ENCODE data around the gene OBSCN. TPM values are rescaled to one million over a fixed set of nuclear protein-coding genes. Genes with fewer than 3 reads are reported as not detected.
"Not testable (repeated sequence)": the region's sequence is repeated elsewhere in the genome, so short reads cannot be mapped to it uniquely, and the experiment has no call there.

OBSCN gene
- total and polyA plus RNA-seq, 2 donors = 10.1 to 75.9 TPM

GRCh38 chr1:228216371-228217320 is 8.8 kb downstream of the OBSCN start:
- peaks cover 33 to 54% of the 10 kb centered on the region in 2 donors for H3K36me3 ChIP-seq (ENCODE audit: control insufficient read depth in 2 of 2, insufficient read depth in 2 of 2, low read length in 1 of 2)
- H3K27ac ChIP-seq (ENCODE audit: low read depth in 1 of 2, low read length in 1 of 2) = no peak overlapping the region
- peaks cover 4 to 9% of the 10 kb centered on the region in 2 donors for H3K4me1 ChIP-seq (ENCODE audit: control insufficient read depth in 2 of 2, insufficient read depth in 2 of 2, low read length in 2 of 2)
- no peak overlapping the region for H3K4me3 ChIP-seq (ENCODE audit: low read length in 2 of 2)
- H3K27me3 ChIP-seq (ENCODE audit: control insufficient read depth in 2 of 2, insufficient read depth in 1 of 2, low read length in 1 of 2) = peaks cover 0 to 7% of the 10 kb centered on the region in 2 donors
- peaks cover 0 to 3% of the 10 kb centered on the region in 2 donors for H3K9me3 ChIP-seq (ENCODE audit: control insufficient read depth in 2 of 2, insufficient read depth in 1 of 2, low read length in 1 of 2)
- no peak for DNase-seq (ENCODE audit: low read depth in 6 of 9, low spot score in 9 of 9)
- 97% methylated on average over 53 of the region's 53 CpGs for WGBS

GRCh38 chr1:228217551-228218344 is 9.9 kb downstream of the OBSCN start:
- Histone ChIP-seq H3K36me3 (ENCODE audit: control insufficient read depth in 2 of 2, insufficient read depth in 2 of 2, low read length in 1 of 2) (peaks cover 33 to 54% of the 10 kb centered on the region in 2 donors), H3K9me3 (ENCODE audit: control insufficient read depth in 2 of 2, insufficient read depth in 1 of 2, low read length in 1 of 2) (no peaks in the 10 kb centered on the region), H3K27ac (ENCODE audit: low read depth in 1 of 2, low read length in 1 of 2) (no peak overlapping the region), H3K27me3 (ENCODE audit: control insufficient read depth in 2 of 2, insufficient read depth in 1 of 2, low read length in 1 of 2) (peaks cover 0 to under 1% of the 10 kb centered on the region in 2 donors), H3K4me1 (ENCODE audit: control insufficient read depth in 2 of 2, insufficient read depth in 2 of 2, low read length in 2 of 2) (peaks cover 0 to 7% of the 10 kb centered on the region in 2 donors), H3K4me3 (ENCODE audit: low read length in 2 of 2) (no peak overlapping the region)
- no peak for DNase-seq (ENCODE audit: low read depth in 6 of 9, low spot score in 9 of 9)
- WGBS = 98% methylated on average over 14 of the region's 14 CpGs

GRCh38 chr1:228218513-228219244 is 10.8 kb downstream of the OBSCN start:
- H3K4me3 ChIP-seq (ENCODE audit: low read length in 2 of 2) = no peak overlapping the region
- no peaks in the 10 kb centered on the region for H3K27me3 ChIP-seq (ENCODE audit: control insufficient read depth in 2 of 2, insufficient read depth in 1 of 2, low read length in 1 of 2)
- 97% methylated on average over 14 of the region's 14 CpGs for WGBS
- peaks cover 33 to 54% of the 10 kb centered on the region in 2 donors for H3K36me3 ChIP-seq (ENCODE audit: control insufficient read depth in 2 of 2, insufficient read depth in 2 of 2, low read length in 1 of 2)
- no peak for DNase-seq (ENCODE audit: low read depth in 6 of 9, low spot score in 9 of 9)
- no peaks in the 10 kb centered on the region for H3K9me3 ChIP-seq (ENCODE audit: control insufficient read depth in 2 of 2, insufficient read depth in 1 of 2, low read length in 1 of 2)
- peaks cover 0 to 7% of the 10 kb centered on the region in 2 donors for H3K4me1 ChIP-seq (ENCODE audit: control insufficient read depth in 2 of 2, insufficient read depth in 2 of 2, low read length in 2 of 2)
- no peak overlapping the region for H3K27ac ChIP-seq (ENCODE audit: low read depth in 1 of 2, low read length in 1 of 2)

- peaks cover 0 to under 1% of the 10 kb centered on the region in 2 donors for H3K4me1 ChIP-seq (ENCODE audit: control insufficient read depth in 2 of 2, insufficient read depth in 2 of 2, low read length in 2 of 2)
- no peak overlapping the region for H3K4me3 ChIP-seq (ENCODE audit: low read length in 2 of 2)
- H3K36me3 ChIP-seq (ENCODE audit: control insufficient read depth in 2 of 2, insufficient read depth in 2 of 2, low read length in 1 of 2) = peaks cover 35 to 59% of the 10 kb centered on the region in 2 donors
- DNase-seq (ENCODE audit: low read depth in 6 of 9, low spot score in 9 of 9) = no peak
- WGBS = 99% methylated on average over 16 of the region's 16 CpGs
- no peaks in the 10 kb centered on the region for H3K27me3 ChIP-seq (ENCODE audit: control insufficient read depth in 2 of 2, insufficient read depth in 1 of 2, low read length in 1 of 2)
- H3K9me3 ChIP-seq (ENCODE audit: control insufficient read depth in 2 of 2, insufficient read depth in 1 of 2, low read length in 1 of 2) = peaks cover under 1 to 5% of the 10 kb centered on the region in 2 donors
- no peak overlapping the region for H3K27ac ChIP-seq (ENCODE audit: low read depth in 1 of 2, low read length in 1 of 2)
Observed at GRCh38 chr1:228219245-228219961, 11.6 kb downstream of the OBSCN start.

- Histone ChIP-seq H3K36me3 (ENCODE audit: control insufficient read depth in 2 of 2, insufficient read depth in 2 of 2, low read length in 1 of 2) (peaks cover 41 to 60% of the 10 kb centered on the region in 2 donors), H3K27me3 (ENCODE audit: control insufficient read depth in 2 of 2, insufficient read depth in 1 of 2, low read length in 1 of 2) (no peaks in the 10 kb centered on the region), H3K9me3 (ENCODE audit: control insufficient read depth in 2 of 2, insufficient read depth in 1 of 2, low read length in 1 of 2) (peaks cover 4 to 11% of the 10 kb centered on the region in 2 donors), H3K4me3 (ENCODE audit: low read length in 2 of 2) (no peak overlapping the region), H3K4me1 (ENCODE audit: control insufficient read depth in 2 of 2, insufficient read depth in 2 of 2, low read length in 2 of 2) (no peaks in the 10 kb centered on the region), H3K27ac (ENCODE audit: low read depth in 1 of 2, low read length in 1 of 2) (no peak overlapping the region)
- 98% methylated on average over 28 of the region's 28 CpGs for WGBS
- DNase-seq (ENCODE audit: low read depth in 6 of 9, low spot score in 9 of 9) = no peak
Observed at GRCh38 chr1:228219962-228220780, 12.3 kb downstream of the OBSCN start.

- 97% methylated on average over 9 of the region's 9 CpGs for WGBS
- not testable (repeated sequence) for H3K4me1 ChIP-seq (ENCODE audit: control insufficient read depth in 2 of 2, insufficient read depth in 2 of 2, low read length in 2 of 2)
- peaks cover 45 to 65% of the 10 kb centered on the region in 2 donors for H3K36me3 ChIP-seq (ENCODE audit: control insufficient read depth in 2 of 2, insufficient read depth in 2 of 2, low read length in 1 of 2)
Observed at GRCh38 chr1:228221097-228221496, 13.3 kb downstream of the OBSCN start.

GRCh38 chr1:228222548-228222947 is 14.7 kb downstream of the OBSCN start:
- Histone ChIP-seq H3K4me1 (ENCODE audit: control insufficient read depth in 2 of 2, insufficient read depth in 2 of 2, low read length in 2 of 2) (no peaks in the 10 kb centered on the region), H3K27ac (ENCODE audit: low read depth in 1 of 2, low read length in 1 of 2) (no peak overlapping the region), H3K36me3 (ENCODE audit: control insufficient read depth in 2 of 2, insufficient read depth in 2 of 2, low read length in 1 of 2) (peaks cover 45 to 64% of the 10 kb centered on the region in 2 donors), H3K27me3 (ENCODE audit: control insufficient read depth in 2 of 2, insufficient read depth in 1 of 2, low read length in 1 of 2) (no peaks in the 10 kb centered on the region), H3K4me3 (ENCODE audit: low read length in 2 of 2) (no peak overlapping the region), H3K9me3 (ENCODE audit: control insufficient read depth in 2 of 2, insufficient read depth in 1 of 2, low read length in 1 of 2) (peaks cover 4 to 11% of the 10 kb centered on the region in 2 donors)
- no peak for DNase-seq (ENCODE audit: low read depth in 6 of 9, low spot score in 9 of 9)
- WGBS = 96% methylated on average over 11 of the region's 11 CpGs

More at GRCh38 chr1:228221097-228221496, 13.3 kb downstream of the OBSCN start:
- peaks cover 4 to 11% of the 10 kb centered on the region in 2 donors for H3K9me3 ChIP-seq (ENCODE audit: control insufficient read depth in 2 of 2, insufficient read depth in 1 of 2, low read length in 1 of 2)
- H3K27me3 ChIP-seq (ENCODE audit: control insufficient read depth in 2 of 2, insufficient read depth in 1 of 2, low read length in 1 of 2); H3K27ac ChIP-seq (ENCODE audit: low read depth in 1 of 2, low read length in 1 of 2); DNase-seq (ENCODE audit: low read depth in 6 of 9, low spot score in 9 of 9); H3K4me3 ChIP-seq (ENCODE audit: low read length in 2 of 2): not testable (repeated sequence)
